NK-92 (cell line): ENCODE data around the gene RYR2.
"Not testable (repeated sequence)": the region's sequence is repeated elsewhere in the genome, so short reads cannot be mapped to it uniquely, and the experiment has no call there.

Experiments
- DNase-seq: peaks from one replicate; lab custom pipeline; 2025; ENCODE audit not compliant: unreplicated experiment; lab: John Stamatoyannopoulos, UW

The RYR2 gene

GRCh38 chr1:237244778-237245177 lies 202.8 kb downstream of the RYR2 start:
- no peak for DNase-seq

- DNase-seq = no peak
These were observed 205.5 kb downstream of the RYR2 start for GRCh38 chr1:237247442-237247841.

GRCh38 chr1:237249120-237249519 lies 207.1 kb downstream of the RYR2 start:
- no peak for DNase-seq

GRCh38 chr1:237250055-237250454 lies 208.1 kb downstream of the RYR2 start:
- DNase-seq = no peak

GRCh38 chr1:237255071-237255470 lies 213.1 kb downstream of the RYR2 start:
- DNase-seq = no peak

GRCh38 chr1:237258871-237259270 lies 216.9 kb downstream of the RYR2 start:
- DNase-seq = no peak

- no peak for DNase-seq
These were observed 219.2 kb downstream of the RYR2 start for GRCh38 chr1:237261198-237261597.

GRCh38 chr1:237267743-237268142 lies 225.8 kb downstream of the RYR2 start:
- DNase-seq = no peak

- no peak for DNase-seq
These were observed 228.0 kb downstream of the RYR2 start for GRCh38 chr1:237269938-237270337.

- no peak for DNase-seq
These were observed 228.4 kb downstream of the RYR2 start for GRCh38 chr1:237270353-237270752.

- not testable (repeated sequence) for DNase-seq
These were observed 236.0 kb downstream of the RYR2 start for GRCh38 chr1:237277994-237278393.

- DNase-seq = no peak
These were observed 237.6 kb downstream of the RYR2 start for GRCh38 chr1:237279629-237280028.

GRCh38 chr1:237281481-237281880 lies 239.5 kb downstream of the RYR2 start:
- DNase-seq = no peak

GRCh38 chr1:237282208-237282783 lies 240.3 kb downstream of the RYR2 start:
- no peak for DNase-seq

GRCh38 chr1:237287876-237288521 lies 246.0 kb downstream of the RYR2 start:
- no peak for DNase-seq

GRCh38 chr1:237293804-237294203 lies 251.8 kb downstream of the RYR2 start:
- DNase-seq = no peak

GRCh38 chr1:237296861-237297260 lies 254.9 kb downstream of the RYR2 start:
- no peak for DNase-seq

- DNase-seq = no peak
These were observed 258.7 kb downstream of the RYR2 start for GRCh38 chr1:237300642-237301041.

GRCh38 chr1:237303929-237304328 lies 261.9 kb downstream of the RYR2 start:
- DNase-seq = no peak

- DNase-seq = no peak
These were observed 264.7 kb downstream of the RYR2 start for GRCh38 chr1:237306726-237307125.

GRCh38 chr1:237309595-237310118 lies 267.7 kb downstream of the RYR2 start:
- no peak for DNase-seq

GRCh38 chr1:237316352-237316751 lies 274.4 kb downstream of the RYR2 start:
- DNase-seq = no peak

GRCh38 chr1:237318748-237319147 lies 276.8 kb downstream of the RYR2 start:
- DNase-seq = no peak
